ENCODE data around the gene HHIP. TPM values are rescaled to one million over a fixed set of nuclear protein-coding genes. Genes with fewer than 3 reads are reported as not detected.

Gene HHIP
- total RNA-seq, 1 donor from 2014 or later = 0.46 TPM

DNA sequence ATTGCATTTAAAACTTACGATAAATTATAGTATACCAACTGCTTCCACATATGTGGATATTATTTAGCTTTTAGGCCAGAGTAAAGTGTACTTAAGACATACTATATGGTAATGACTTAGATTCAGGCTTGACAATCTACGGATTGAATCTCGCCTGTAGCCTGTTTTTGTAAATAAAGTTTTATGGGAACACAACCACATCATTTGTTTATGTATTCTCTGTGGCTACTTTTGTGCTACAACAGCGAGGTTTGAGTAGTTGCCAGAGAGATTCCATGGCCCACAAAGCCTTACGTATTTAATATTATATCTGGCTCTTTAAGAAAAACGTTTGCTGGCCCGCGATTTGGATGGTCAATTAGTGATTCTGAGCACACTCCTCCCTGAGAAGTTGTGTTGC, 37.6 kb downstream of the HHIP start:
- no peak overlapping the region for H3K4me3 Mint-ChIP-seq (ENCODE audit: unreplicated experiment)
- H3K27ac Mint-ChIP-seq (ENCODE audit: unreplicated experiment) = no peak overlapping the region

DNA sequence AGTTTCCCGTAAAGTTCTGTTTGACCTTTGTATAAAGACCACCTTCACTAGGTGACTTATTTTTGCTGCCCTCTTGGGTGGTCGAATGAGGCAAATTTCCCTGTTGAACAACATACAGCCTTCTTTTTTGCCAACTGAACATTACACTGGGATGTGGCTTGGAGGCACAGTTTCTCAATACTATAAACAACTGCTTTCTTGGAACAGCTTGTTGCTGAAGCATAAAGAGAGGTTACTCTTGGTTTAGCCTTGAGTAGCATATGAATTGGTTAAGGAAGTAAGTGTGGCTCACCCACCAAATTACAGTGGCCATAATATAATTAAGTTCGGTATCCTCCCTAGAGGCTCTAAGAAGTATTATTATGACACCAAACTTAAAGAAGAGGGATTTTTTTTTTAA, 40.0 kb downstream of the HHIP start:
- H3K9me3 Mint-ChIP-seq (ENCODE audit: unreplicated experiment) = no peaks in the 10 kb centered on the region
- H3K4me1 Mint-ChIP-seq (ENCODE audit: unreplicated experiment) = peaks cover 6% of the 10 kb centered on the region
- H3K4me3 Mint-ChIP-seq (ENCODE audit: unreplicated experiment) = no peak overlapping the region
- H3K27ac Mint-ChIP-seq (ENCODE audit: unreplicated experiment) = no peak overlapping the region
- no peaks in the 10 kb centered on the region for H3K36me3 Mint-ChIP-seq (ENCODE audit: low read depth, unreplicated experiment)
- TF ChIP-seq, protein P1, sequence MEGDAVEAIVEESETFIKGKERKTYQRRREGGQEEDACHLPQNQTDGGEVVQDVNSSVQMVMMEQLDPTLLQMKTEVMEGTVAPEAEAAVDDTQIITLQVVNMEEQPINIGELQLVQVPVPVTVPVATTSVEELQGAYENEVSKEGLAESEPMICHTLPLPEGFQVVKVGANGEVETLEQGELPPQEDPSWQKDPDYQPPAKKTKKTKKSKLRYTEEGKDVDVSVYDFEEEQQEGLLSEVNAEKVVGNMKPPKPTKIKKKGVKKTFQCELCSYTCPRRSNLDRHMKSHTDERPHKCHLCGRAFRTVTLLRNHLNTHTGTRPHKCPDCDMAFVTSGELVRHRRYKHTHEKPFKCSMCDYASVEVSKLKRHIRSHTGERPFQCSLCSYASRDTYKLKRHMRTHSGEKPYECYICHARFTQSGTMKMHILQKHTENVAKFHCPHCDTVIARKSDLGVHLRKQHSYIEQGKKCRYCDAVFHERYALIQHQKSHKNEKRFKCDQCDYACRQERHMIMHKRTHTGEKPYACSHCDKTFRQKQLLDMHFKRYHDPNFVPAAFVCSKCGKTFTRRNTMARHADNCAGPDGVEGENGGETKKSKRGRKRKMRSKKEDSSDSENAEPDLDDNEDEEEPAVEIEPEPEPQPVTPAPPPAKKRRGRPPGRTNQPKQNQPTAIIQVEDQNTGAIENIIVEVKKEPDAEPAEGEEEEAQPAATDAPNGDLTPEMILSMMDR (IDR thresholded peaks at IDR 0.05; ENCODE audit: unreplicated experiment) = no peak
- no peak for DNase-seq (ENCODE audit: low spot score)
- H3K27me3 Mint-ChIP-seq (ENCODE audit: unreplicated experiment) = no peaks in the 10 kb centered on the region

More for the DNA sequence above, 37.6 kb downstream of the HHIP start:
- DNase-seq (ENCODE audit: low spot score) = no peak
- H3K36me3 Mint-ChIP-seq (ENCODE audit: low read depth, unreplicated experiment) = no peaks in the 10 kb centered on the region
- no peaks in the 10 kb centered on the region for H3K27me3 Mint-ChIP-seq (ENCODE audit: unreplicated experiment)
- H3K9me3 Mint-ChIP-seq (ENCODE audit: unreplicated experiment) = no peaks in the 10 kb centered on the region
- TF ChIP-seq, protein P1 (IDR thresholded peaks at IDR 0.05; ENCODE audit: unreplicated experiment) = no peak
- peaks cover 6% of the 10 kb centered on the region for H3K4me1 Mint-ChIP-seq (ENCODE audit: unreplicated experiment)

DNA sequence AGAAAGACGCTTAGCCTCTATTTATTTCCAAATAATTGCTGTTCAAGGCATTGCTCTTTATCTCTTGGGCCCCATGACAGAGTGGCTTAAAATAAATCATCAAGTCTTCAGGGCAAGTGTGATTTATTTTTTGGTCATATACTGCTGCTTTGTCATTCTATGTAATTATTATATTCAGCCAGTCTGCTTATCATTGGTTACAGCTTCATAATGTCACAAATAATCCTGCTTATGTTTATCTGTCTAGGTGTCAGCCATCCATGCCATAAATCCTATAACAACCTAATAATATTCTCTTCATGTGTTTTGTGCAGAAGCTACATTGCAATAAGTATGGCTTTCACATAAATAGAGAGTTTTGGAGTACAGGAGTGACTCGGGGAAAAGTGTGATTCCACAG, 41.0 kb downstream of the HHIP start:
- TF ChIP-seq, protein P1 (IDR thresholded peaks at IDR 0.05; ENCODE audit: unreplicated experiment) = no peak
- Mint-ChIP-seq H3K27ac (ENCODE audit: unreplicated experiment) (no peak overlapping the region), H3K9me3 (ENCODE audit: unreplicated experiment) (no peaks in the 10 kb centered on the region), H3K4me3 (ENCODE audit: unreplicated experiment) (no peak overlapping the region), H3K36me3 (ENCODE audit: low read depth, unreplicated experiment) (no peaks in the 10 kb centered on the region), H3K4me1 (ENCODE audit: unreplicated experiment) (peaks cover 4% of the 10 kb centered on the region), H3K27me3 (ENCODE audit: unreplicated experiment) (no peaks in the 10 kb centered on the region)
- DNase-seq (ENCODE audit: low spot score) = no peak

DNA sequence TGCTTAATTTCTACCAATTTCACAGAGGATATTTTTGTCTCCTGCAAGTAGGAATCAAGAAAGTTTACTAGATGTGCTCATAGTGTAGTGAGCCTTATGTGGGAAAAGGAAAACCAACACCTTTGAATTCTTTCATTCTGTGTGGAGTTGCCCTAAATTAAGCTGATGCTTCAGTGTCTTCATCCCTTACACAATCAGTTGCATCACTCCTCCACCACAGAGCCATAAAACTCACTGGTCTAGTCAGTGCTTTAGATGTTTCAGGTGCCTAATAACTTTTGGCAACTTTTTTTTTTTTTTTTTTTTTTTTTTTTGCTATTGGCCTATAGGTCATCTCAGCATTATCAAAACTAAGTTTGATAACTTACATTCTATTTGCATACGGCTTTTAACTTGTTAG, 41.5 kb downstream of the HHIP start:
- Mint-ChIP-seq H3K4me3 (ENCODE audit: unreplicated experiment) (no peak overlapping the region), H3K27ac (ENCODE audit: unreplicated experiment) (no peak overlapping the region), H3K4me1 (ENCODE audit: unreplicated experiment) (no peaks in the 10 kb centered on the region), H3K27me3 (ENCODE audit: unreplicated experiment) (no peaks in the 10 kb centered on the region), H3K36me3 (ENCODE audit: low read depth, unreplicated experiment) (no peaks in the 10 kb centered on the region), H3K9me3 (ENCODE audit: unreplicated experiment) (no peaks in the 10 kb centered on the region)
- TF ChIP-seq, protein P1 (IDR thresholded peaks at IDR 0.05; ENCODE audit: unreplicated experiment) = no peak
- DNase-seq (ENCODE audit: low spot score) = no peak

DNA sequence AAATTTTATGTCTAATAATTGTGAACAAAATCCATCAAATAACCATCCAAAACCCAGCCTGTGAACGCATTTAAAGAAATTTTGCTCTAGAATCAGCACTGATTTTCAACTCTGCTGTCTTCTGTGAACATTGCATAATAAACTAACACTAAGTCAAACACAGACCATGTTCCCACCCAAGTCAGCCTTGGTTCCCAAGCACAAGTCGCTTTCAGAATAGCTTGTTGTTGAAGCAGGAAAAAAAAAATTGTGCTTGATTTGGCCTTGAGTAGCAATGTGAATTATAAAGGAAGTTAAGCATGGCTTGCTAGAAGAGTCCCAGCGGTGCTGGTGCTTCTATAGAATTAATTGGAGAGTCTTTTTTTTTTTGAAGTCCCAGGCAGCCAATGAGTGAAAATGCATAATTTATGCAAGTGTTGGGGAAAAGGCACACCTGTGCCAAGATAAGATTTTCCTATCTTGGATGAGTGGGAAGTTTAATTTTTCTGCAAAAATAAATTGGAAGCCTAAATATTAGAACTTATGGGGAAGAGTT, 42.1 kb downstream of the HHIP start:
- no peak for DNase-seq (ENCODE audit: low spot score)
- TF ChIP-seq, protein P1 (IDR thresholded peaks at IDR 0.05; ENCODE audit: unreplicated experiment) = no peak
- no peak overlapping the region for H3K27ac Mint-ChIP-seq (ENCODE audit: unreplicated experiment)
- H3K9me3 Mint-ChIP-seq (ENCODE audit: unreplicated experiment) = no peaks in the 10 kb centered on the region
- H3K4me1 Mint-ChIP-seq (ENCODE audit: unreplicated experiment) = no peaks in the 10 kb centered on the region
- no peaks in the 10 kb centered on the region for H3K36me3 Mint-ChIP-seq (ENCODE audit: low read depth, unreplicated experiment)
- no peak overlapping the region for H3K4me3 Mint-ChIP-seq (ENCODE audit: unreplicated experiment)
- no peaks in the 10 kb centered on the region for H3K27me3 Mint-ChIP-seq (ENCODE audit: unreplicated experiment)

Data from endothelial cell (in vitro differentiated cells).